Aorta (tissue), 5 donors: ENCODE results near the gene SNCB. TPM values are rescaled to one million over a fixed set of nuclear protein-coding genes. Genes with fewer than 3 reads are reported as not detected.

ENCODE experiments used
- ATAC-seq: fragments of 200-7000 bp; cut with Tn5 transposase; one replicate; pipeline ENCODE4 v1.9.1; 2022; ENCODE audit warnings: moderate library complexity; ENCODE audit not compliant: low FRiP score
- DNase-seq, 2 donors: peaks; one replicate each; pipeline ENCODE4 v3.0.0-alpha.2; 2020
- H3K27ac ChIP-seq, 2 donors: one replicate each; pipeline ENCODE4 v1.5.1; 2013; ENCODE audit warnings: low read length in 2 of 2, mild to moderate bottlenecking in 2 of 2, moderate library complexity in 2 of 2, control low read depth in 1 of 2, inconsistent platforms in 1 of 2, low read depth in 1 of 2
- H3K27me3 ChIP-seq, 2 donors: one replicate each; pipeline ENCODE4 v1.6.1; 2013; ENCODE audit warnings: control low read depth in 1 of 2, low read length in 1 of 2, mild to moderate bottlenecking in 1 of 2, moderate library complexity in 1 of 2; ENCODE audit not compliant: insufficient read depth in 2 of 2, control insufficient read depth in 1 of 2
- H3K36me3 ChIP-seq, 2 donors: one replicate each; pipeline ENCODE4 v1.6.1; 2013; ENCODE audit warnings: control low read depth in 1 of 2, low read length in 1 of 2, mild to moderate bottlenecking in 1 of 2; ENCODE audit not compliant: insufficient read depth in 2 of 2, control insufficient read depth in 1 of 2
- H3K4me1 ChIP-seq, 2 donors: one replicate each; pipeline ENCODE4 v1.6.1; 2013; ENCODE audit warnings: low read length in 2 of 2, control low read depth in 1 of 2, mild to moderate bottlenecking in 1 of 2, moderate library complexity in 1 of 2; ENCODE audit not compliant: insufficient read depth in 2 of 2, control insufficient read depth in 1 of 2
- H3K4me3 ChIP-seq, 2 donors: one replicate each; pipeline ENCODE4 v1.5.1; 2013; ENCODE audit warnings: low read length in 2 of 2, control low read depth in 1 of 2, mild to moderate bottlenecking in 1 of 2
- H3K9me3 ChIP-seq: one replicate; pipeline ENCODE4 v1.6.1; 2013; ENCODE audit warnings: mild to moderate bottlenecking, low read length; ENCODE audit not compliant: control insufficient read depth
- WGBS, 2 donors: extraction: QIAGEN DNeasy Blood & Tissue Kit; methylation state at CpG; one replicate each; pipeline ENCODE4 v1.1.7; 2013; 5-methylcytosine and 5-hydroxymethylcytosine counted together
- intact Hi-C, 2 donors: fragments of 100-400 bp; cut with DNase I; formaldehyde crosslinking; loops; one replicate each; pipeline versions ENCODE4 v1.14.2 to v1.15.0; 2022
- microRNA-seq, 2 donors: library from miRNA; unstranded; fragments of <30 nt; microRNA quantifications; one replicate each; pipeline ENCODE4 v1.2.0, GENCODE V29; 2020
- polyA plus RNA-seq, 2 donors: library from polyadenylated mRNA; stranded (reverse); fragments of 200-250 nt; gene quantifications; one replicate each; pipeline ENCODE4 v1.2.3, GENCODE V29; 2013
- total RNA-seq, 2 donors: library from RNA; stranded (reverse); fragmentation: NEBNext Ultra II Directional; extraction: Animal tissue kit (Norgen Biotek cat#: 25700); gene quantifications; one replicate each; pipeline ENCODE4 v1.2.1, GENCODE V29; 2021
- donor health status: healthy with polysubstance abuse.
- donor health status: Bipolar disorder and iron deficiency.
- donor health status: DM: no; HTN: no; CAD: no.
- donor health status: DM: no; HTN: no; CAD: no.
- donor health status: DM: yes; HTN: yes; CAD: no.

SNCB gene
- total and polyA plus RNA-seq, 4 donors, result not detected

DNA sequence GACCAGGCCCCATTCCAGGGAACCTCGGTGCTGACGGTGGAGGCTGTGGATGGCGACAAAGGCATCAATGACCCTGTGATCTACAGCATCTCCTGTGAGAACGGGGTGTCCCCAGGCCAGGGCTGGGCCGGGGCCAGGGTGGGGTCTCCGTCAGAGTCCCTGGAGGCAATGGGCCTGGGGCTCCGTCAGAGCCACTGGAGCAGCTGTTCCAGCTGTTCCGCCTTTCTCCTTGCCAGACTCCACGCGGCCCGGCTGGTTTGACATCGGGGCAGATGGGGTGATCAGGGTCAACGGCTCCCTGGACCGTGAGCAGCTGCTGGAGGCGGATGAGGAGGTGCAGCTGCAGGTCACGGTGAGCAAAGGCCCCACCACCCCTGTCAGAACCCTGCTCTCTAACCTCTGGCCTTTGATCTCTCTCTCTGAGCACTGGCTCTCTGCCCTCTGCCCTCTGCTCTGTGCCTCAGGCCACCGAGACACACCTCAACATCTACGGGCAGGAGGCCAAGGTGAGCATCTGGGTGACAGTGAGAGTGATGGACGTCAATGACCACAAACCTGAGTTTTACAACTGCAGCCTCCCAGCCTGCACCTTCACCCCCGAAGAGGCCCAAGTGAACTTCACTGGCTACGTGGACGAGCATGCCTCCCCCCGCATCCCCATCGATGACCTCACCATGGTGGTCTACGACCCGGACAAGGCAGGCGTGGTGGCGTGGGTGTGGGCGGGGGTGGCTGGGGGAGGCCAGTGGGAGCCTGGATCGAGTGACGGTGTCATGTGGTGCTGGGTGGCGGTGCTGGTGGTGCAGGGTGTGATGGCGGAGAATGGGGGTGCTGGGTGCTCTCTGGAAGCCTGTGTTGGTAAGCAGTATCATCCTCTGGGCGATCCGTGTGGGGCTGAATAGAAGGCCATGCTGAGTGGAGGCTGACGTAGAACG, 54.6 kb downstream of the SNCB start:
- no peaks in the 10 kb centered on the region for H3K27me3 ChIP-seq
- intact Hi-C loops, result no loop called here
- ATAC-seq (no peak), DNase-seq (peak in 1 of 2 donors; percentile 42)
- H3K27ac ChIP-seq, result no peak overlapping the region
- no peak overlapping the region for H3K4me3 ChIP-seq
- no peaks in the 10 kb centered on the region for H3K9me3 ChIP-seq
- no peaks in the 10 kb centered on the region for H3K4me1 ChIP-seq
- 73 to 81% methylated on average over 34 to 37 of the region's 37 CpGs for WGBS, 2 donors
- H3K36me3 ChIP-seq, result no peaks in the 10 kb centered on the region

- Histone ChIP-seq H3K27ac (no peak overlapping the region), H3K27me3 (no peaks in the 10 kb centered on the region), H3K4me1 (no peaks in the 10 kb centered on the region), H3K9me3 (no peaks in the 10 kb centered on the region), H3K36me3 (no peaks in the 10 kb centered on the region), H3K4me3 (no peak overlapping the region)
- intact Hi-C loops, result no loop called here
- WGBS, 2 donors, result 84 to 85% methylated on average over 12 to 14 of the region's 14 CpGs
- ATAC-seq (no peak), DNase-seq (peak in 1 of 2 donors; percentile 51)
Observed at GRCh38 chr5:176575066-176575465, 55.3 kb downstream of the SNCB start.

GRCh38 chr5:176574297-176574591, 56.1 kb downstream of the SNCB start:
- H3K36me3 ChIP-seq, result no peaks in the 10 kb centered on the region
- H3K4me1 ChIP-seq, result no peaks in the 10 kb centered on the region
- no peak for ATAC-seq
- H3K4me3 ChIP-seq, result no peak overlapping the region
- H3K27ac ChIP-seq, result no peak overlapping the region
- 48 to 52% methylated on average over 10 of the region's 10 CpGs for WGBS, 2 donors
- no peak for DNase-seq
- no peaks in the 10 kb centered on the region for H3K27me3 ChIP-seq
- intact Hi-C loops, result no loop called here
- H3K9me3 ChIP-seq, result no peaks in the 10 kb centered on the region

GRCh38 chr5:176573564-176574296, 56.6 kb downstream of the SNCB start:
- WGBS, 2 donors, result 34 to 36% methylated on average over 18 of the region's 18 CpGs
- Histone ChIP-seq H3K36me3 (no peaks in the 10 kb centered on the region), H3K4me1 (no peaks in the 10 kb centered on the region), H3K27ac (no peak overlapping the region), H3K27me3 (no peaks in the 10 kb centered on the region), H3K9me3 (no peaks in the 10 kb centered on the region), H3K4me3 (no peak overlapping the region)
- intact Hi-C loops, result no loop called here
- DNase-seq, result peak; percentile 71 to 91
- ATAC-seq, result peak; percentile 74

Small RNA genes within 50 kb of the gene (microRNA-seq; reads per million reads assigned to microRNA genes)
- gene MIR4281, result 0 reads per million in 2 donors

Other genes starting within 250 kb of the SNCB start
- gene NOP16, start 241.9 kb downstream of the SNCB start, total RNA-seq, result 10 to 100 TPM in 1 of 2 donors, 1 to 10 TPM in 1; 9.7 to 19.2 TPM
- 10 to 100 TPM; 12.3 to 15.0 TPM for gene NOP16, start 241.9 kb downstream of the SNCB start, polyA plus RNA-seq
- gene HIGD2A, start 241.8 kb downstream of the SNCB start, total RNA-seq, result 10 to 100 TPM; 46.8 to 60.9 TPM
- 10 to 100 TPM; 69.2 to 75.5 TPM for gene HIGD2A, start 241.8 kb downstream of the SNCB start, polyA plus RNA-seq
- gene CLTB, start 214.0 kb downstream of the SNCB start, total RNA-seq, result 100 to 1,000 TPM in 1 of 2 donors, 10 to 100 TPM in 1; 86.7 to 124 TPM
- 100 to 1,000 TPM; 143 to 160 TPM for gene CLTB, start 214.0 kb downstream of the SNCB start, polyA plus RNA-seq
- 10 to 100 TPM; 27.5 to 31.4 TPM for gene FAF2, start 182.1 kb downstream of the SNCB start, total RNA-seq
- gene FAF2, start 182.1 kb downstream of the SNCB start, polyA plus RNA-seq, result 10 to 100 TPM in 1 of 2 donors, 1 to 10 TPM in 1; 5.0 to 10.3 TPM
- 10 to 100 TPM; 23.2 to 40.6 TPM for gene RNF44, start 93.1 kb downstream of the SNCB start, total RNA-seq
- 10 to 100 TPM in 1 of 2 donors, 1 to 10 TPM in 1; 8.5 to 13.4 TPM for gene RNF44, start 93.1 kb downstream of the SNCB start, polyA plus RNA-seq
- not detected for gene CDHR2, start 81.2 kb downstream of the SNCB start, total RNA-seq
- gene CDHR2, start 81.2 kb downstream of the SNCB start, polyA plus RNA-seq, result 10 to 100 TPM in 1 of 2 donors, under 1 TPM in 1; 0.08 to 21.5 TPM
- gene GPRIN1, start 20.4 kb downstream of the SNCB start, total RNA-seq, result under 1 TPM; 0.81 to 0.87 TPM
- gene GPRIN1, start 20.4 kb downstream of the SNCB start, polyA plus RNA-seq, result under 1 TPM; 0.15 to 0.50 TPM
- not detected for gene EIF4E1B, start 141 bp upstream of the SNCB start, total RNA-seq
- gene EIF4E1B, start 141 bp upstream of the SNCB start, polyA plus RNA-seq, result not detected
- 10 to 100 TPM; 17.9 to 22.9 TPM for gene TSPAN17, start 16.9 kb upstream of the SNCB start, total RNA-seq
- gene TSPAN17, start 16.9 kb upstream of the SNCB start, polyA plus RNA-seq, result 10 to 100 TPM; 13.9 to 21.1 TPM
- gene UNC5A, start 180.0 kb upstream of the SNCB start, total RNA-seq, result not detected
- not detected for gene UNC5A, start 180.0 kb upstream of the SNCB start, polyA plus RNA-seq